Measurements from ENCODE around the gene MTNR1B. TPM values are rescaled to one million over a fixed set of nuclear protein-coding genes. Genes with fewer than 3 reads are reported as not detected.

The MTNR1B gene
- total RNA-seq, 4 donors from 2014 or later: not detected

DNA sequence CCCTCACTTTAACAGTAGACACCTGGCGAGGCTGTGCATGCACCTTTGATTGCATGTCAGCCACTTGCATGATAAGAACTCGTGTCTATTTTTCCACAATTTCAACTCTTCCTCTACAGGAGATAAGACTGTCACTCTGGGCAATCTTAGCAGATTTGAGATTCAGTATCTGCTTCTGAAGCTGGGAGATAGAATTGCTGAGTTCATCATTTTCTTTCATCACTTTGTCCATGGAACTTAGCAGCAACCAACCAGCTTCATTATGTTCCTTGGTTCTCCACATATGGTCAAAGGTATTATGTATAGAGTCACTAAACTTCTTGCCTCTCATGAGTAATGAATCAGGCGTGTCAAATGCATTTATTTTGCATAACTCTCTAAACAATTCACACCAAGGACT is 17.1 kb downstream of the MTNR1B start:
- DNase-seq (ENCODE audit: low spot score in 2 of 2): no peak
- intact Hi-C loops (cut with DNase I; ENCODE audit: low total_unique reads): no loop called here
- no peak for TF ChIP-seq POLR2A (IDR thresholded peaks at IDR 0.05)
- TF ChIP-seq, protein P1, sequence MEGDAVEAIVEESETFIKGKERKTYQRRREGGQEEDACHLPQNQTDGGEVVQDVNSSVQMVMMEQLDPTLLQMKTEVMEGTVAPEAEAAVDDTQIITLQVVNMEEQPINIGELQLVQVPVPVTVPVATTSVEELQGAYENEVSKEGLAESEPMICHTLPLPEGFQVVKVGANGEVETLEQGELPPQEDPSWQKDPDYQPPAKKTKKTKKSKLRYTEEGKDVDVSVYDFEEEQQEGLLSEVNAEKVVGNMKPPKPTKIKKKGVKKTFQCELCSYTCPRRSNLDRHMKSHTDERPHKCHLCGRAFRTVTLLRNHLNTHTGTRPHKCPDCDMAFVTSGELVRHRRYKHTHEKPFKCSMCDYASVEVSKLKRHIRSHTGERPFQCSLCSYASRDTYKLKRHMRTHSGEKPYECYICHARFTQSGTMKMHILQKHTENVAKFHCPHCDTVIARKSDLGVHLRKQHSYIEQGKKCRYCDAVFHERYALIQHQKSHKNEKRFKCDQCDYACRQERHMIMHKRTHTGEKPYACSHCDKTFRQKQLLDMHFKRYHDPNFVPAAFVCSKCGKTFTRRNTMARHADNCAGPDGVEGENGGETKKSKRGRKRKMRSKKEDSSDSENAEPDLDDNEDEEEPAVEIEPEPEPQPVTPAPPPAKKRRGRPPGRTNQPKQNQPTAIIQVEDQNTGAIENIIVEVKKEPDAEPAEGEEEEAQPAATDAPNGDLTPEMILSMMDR (IDR thresholded peaks at IDR 0.05): no peak
- WGBS, 2 donors: 76 to 79% methylated on average over 3 of the region's 3 CpGs
- H3K4me3 ChIP-seq (ENCODE audit: low read depth, poor library complexity, severe bottlenecking): no peak overlapping the region

DNA sequence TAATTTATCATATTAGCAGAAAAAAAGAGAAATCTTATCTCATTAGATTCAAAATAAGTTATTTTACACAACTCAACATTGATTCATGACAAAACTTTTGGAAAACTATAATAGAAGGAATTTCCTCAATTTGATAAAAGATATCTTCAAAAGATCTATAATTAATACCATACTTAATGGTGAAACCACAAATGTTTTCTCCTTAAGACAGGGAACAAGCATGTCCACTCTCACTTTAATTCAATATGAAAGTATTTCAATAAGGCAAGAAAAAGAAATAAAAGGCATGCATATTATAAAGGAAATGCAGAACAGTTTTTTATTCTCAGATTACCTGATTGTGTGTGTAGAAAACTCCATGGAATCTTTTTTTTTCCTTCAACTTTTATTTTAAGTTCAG is 23.6 kb downstream of the MTNR1B start:
- no peak overlapping the region for H3K4me3 ChIP-seq (ENCODE audit: low read depth, poor library complexity, severe bottlenecking)
- intact Hi-C loops (cut with DNase I; ENCODE audit: low total_unique reads): no loop called here
- DNase-seq (ENCODE audit: low spot score in 2 of 2): no peak
- no peak for TF ChIP-seq POLR2A (IDR thresholded peaks at IDR 0.05)
- TF ChIP-seq, protein P1 (IDR thresholded peaks at IDR 0.05): no peak

DNA sequence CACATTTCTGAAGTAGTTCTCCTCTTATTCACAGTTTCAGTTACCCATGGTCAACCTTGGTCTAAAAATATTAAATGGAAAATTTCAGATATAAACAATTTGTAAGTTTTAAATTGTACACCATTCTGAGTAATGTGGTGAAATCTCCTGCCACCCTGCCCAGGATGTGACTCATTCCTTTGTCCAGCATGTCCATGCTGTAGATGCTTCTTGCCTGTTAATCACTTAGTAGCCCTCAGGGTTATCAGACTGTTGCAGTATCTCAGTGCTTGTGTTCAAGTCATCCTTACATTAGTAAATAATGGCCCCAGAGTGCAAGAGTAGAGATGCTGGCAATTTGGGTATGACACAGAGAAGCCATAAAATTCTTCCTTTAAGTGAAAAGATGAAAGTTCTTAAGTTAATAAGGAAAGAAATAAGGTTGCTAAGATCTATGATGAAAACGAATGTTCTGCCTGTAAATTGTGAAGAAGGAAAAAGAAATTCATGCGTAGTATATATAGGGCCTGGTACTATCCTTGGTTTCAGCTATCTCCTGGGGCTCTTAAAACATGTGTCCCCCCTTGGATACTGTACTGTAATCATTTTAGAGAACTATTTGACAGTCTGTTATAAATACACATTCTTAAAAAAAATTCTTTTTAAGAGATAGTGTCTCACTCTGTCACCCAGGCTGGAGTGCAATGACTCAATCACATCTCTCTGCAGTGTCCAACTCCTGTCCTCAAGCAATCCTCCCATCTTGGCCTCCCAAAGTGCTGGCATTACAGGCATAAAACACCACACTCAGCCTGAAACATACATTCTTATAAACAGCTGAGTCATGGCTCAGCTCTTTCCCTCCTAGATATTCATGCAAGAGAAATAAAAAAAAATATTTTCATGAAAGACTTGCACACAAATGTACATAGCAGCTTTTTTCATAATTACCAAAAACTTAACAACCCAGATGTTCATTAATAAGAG is 31.3 kb downstream of the MTNR1B start:
- intact Hi-C loops (cut with DNase I; ENCODE audit: low total_unique reads): no loop called here
- TF ChIP-seq, protein P1 (IDR thresholded peaks at IDR 0.05): no peak
- no peak for TF ChIP-seq POLR2A (IDR thresholded peaks at IDR 0.05)
- H3K4me3 ChIP-seq (ENCODE audit: low read depth, poor library complexity, severe bottlenecking): no peak overlapping the region
- WGBS, 2 donors: 83 to 87% methylated on average over 2 of the region's 2 CpGs
- no peak for DNase-seq (ENCODE audit: low spot score in 2 of 2)

DNA sequence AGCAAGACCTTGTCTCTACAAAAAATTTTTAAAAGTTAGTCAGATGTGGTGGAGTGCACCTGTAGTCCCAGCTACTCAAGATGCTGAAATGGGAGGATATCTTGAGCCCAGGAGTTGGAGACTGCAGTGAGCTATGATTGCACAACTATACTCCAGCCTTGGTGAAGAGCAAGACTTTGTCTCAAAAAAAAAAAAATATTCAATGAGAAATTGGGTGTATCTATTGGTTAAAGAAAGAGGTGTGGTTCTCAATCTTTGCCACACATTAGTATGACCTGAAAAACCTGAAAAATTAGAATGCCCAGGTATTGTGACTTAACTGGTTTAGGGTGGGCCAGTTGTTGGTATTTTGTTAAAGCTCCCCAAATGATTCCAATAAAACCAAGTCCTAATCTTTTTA is 32.4 kb downstream of the MTNR1B start:
- intact Hi-C loops (cut with DNase I; ENCODE audit: low total_unique reads): no loop called here
- no peak for DNase-seq (ENCODE audit: low spot score in 2 of 2)
- H3K4me3 ChIP-seq (ENCODE audit: low read depth, poor library complexity, severe bottlenecking): no peak overlapping the region
- TF ChIP-seq POLR2A (IDR thresholded peaks at IDR 0.05): no peak
- TF ChIP-seq, protein P1 (IDR thresholded peaks at IDR 0.05): no peak

DNA sequence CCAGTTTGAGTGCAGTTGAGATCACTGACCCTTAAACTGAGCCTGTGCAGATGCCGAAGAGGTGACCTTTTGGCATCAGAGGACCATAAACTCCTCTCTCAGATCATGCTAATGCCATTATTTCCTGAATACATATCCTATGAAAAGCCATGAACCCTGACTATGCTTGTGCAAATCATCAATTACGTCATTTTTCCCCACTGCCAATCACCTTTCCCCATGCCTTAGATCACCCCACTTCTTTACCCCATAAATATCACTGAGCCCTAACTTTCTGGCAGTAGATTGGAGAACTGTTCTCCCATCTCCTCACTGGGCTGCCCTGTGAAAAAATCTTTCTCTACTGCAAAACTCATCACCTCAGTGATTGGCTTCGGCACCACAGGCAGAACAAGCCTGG is 32.9 kb downstream of the MTNR1B start:
- no peak overlapping the region for H3K4me3 ChIP-seq (ENCODE audit: low read depth, poor library complexity, severe bottlenecking)
- 56 to 67% methylated on average over 3 of the region's 3 CpGs for WGBS, 2 donors
- intact Hi-C loops (cut with DNase I; ENCODE audit: low total_unique reads): no loop called here
- no peak for DNase-seq (ENCODE audit: low spot score in 2 of 2)
- no peak for TF ChIP-seq POLR2A (IDR thresholded peaks at IDR 0.05)
- TF ChIP-seq, protein P1 (IDR thresholded peaks at IDR 0.05): no peak

All from lower leg skin (tissue), 4 donors.